ENCODE data around the gene SLC12A5.

The SLC12A5 gene

GRCh38 chr20:46020555-46020954 lies 8.5 kb upstream of the SLC12A5 start:
- H3K27me3 ChIP-seq (ENCODE audit: control insufficient read depth, insufficient read depth, low read length), result peaks cover 35% of the 10 kb centered on the region
- no peak overlapping the region for H3K9ac ChIP-seq (ENCODE audit: low read depth, low read length)
- H3K4me1 ChIP-seq (ENCODE audit: control insufficient read depth, insufficient read depth, low read length), result peaks cover 3% of the 10 kb centered on the region
- H3K36me3 ChIP-seq (ENCODE audit: control insufficient read depth, insufficient read depth, low read length), result peaks cover 3% of the 10 kb centered on the region
- H3K4me3 ChIP-seq (ENCODE audit: low read depth, low read length), result no peak overlapping the region
- no peaks in the 10 kb centered on the region for H3K9me3 ChIP-seq (ENCODE audit: control insufficient read depth, insufficient read depth, low read length)

DNA sequence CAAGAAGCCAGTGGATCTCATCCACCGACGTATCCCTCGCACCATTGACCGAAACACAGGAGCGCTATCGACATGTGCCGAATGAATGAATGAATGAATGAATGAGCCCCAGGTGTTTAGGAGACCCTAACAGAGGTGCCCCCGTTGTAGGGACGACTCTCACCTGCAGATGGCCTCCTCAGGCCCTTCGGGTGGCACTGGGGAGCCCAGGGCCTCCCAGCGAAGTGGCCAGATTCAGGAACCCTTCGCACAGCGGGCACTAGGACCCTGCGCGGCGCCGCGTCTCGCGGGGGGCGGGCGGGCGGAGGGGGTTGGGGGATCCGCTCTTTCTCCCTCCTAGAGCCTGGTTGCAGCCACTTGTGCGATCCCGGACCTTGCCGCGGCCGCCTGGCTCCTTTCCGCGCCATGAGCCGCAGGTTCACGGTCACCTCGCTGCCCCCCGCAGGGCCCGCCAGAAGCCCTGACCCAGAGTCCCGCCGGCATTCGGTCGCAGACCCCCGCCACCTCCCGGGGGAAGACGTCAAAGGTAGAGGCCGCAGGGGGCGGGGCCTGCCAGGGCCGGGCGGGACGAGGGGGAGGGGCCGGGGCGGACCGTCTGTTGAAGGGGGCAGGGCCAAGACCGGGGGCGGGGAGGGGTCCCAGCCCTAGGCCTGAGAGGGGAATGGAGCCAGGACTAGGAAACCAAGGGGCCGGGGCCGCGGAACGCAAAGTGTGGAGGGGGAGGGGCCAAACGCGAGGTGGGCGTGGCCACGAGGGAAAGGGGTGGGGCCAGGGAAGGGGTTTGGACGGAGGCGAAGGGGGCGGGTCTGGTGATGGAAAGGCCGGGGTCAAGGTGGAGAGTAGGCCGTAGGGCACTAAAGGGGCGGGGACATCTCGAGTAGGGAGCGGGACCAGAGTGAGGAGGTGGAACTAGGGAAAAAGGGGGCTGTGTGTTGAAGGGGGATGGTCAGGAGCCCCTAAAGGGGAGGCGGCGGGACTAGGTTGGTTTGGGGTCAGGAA lies 7.4 kb upstream of the SLC12A5 start:
- Histone ChIP-seq H3K9me3 (ENCODE audit: control insufficient read depth, insufficient read depth, low read length) (no peaks in the 10 kb centered on the region), H3K36me3 (ENCODE audit: control insufficient read depth, insufficient read depth, low read length) (no peaks in the 10 kb centered on the region), H3K4me1 (ENCODE audit: control insufficient read depth, insufficient read depth, low read length) (peaks cover 3% of the 10 kb centered on the region), H3K27me3 (ENCODE audit: control insufficient read depth, insufficient read depth, low read length) (peaks cover 46% of the 10 kb centered on the region), H3K4me3 (ENCODE audit: low read depth, low read length) (peak overlapping the region; percentile 91), H3K9ac (ENCODE audit: low read depth, low read length) (no peak overlapping the region)

DNA sequence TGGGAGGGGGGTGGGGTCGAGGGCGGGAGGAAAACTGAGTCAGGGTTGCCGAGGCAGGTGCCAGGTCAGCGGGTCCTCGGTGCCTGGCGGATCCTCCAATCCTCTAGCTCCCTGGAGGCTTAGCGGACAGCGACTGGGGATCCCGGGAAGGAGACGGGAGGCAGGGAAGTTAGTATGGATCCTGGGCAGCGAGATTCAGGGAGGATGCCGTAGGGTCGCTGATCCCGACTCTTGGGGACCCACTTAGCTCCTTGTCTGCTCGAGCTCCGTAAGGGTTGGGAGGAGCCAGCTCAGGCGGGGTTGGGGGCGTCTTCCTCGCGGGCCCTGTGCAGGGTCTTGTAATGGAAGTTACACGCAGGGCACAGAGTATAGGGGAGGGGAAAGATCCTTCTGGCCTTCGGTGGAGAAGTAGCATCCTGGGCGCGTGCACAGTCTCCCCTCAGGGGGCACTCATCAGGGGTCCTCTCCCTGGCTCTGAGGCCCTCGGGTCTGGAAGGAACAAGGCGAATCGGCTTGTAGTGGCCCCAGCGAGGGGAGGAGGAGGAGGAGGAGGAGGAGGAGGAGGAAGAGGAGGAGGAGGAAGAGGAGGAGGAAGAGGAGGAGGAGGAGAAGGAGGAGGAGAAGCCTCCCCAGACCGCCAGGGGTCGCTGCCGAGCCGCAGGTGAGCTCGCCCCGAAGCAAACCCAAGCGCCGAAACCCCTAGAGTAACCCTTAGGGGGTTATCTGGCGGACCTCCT lies 6.4 kb upstream of the SLC12A5 start:
- H3K27me3 ChIP-seq (ENCODE audit: control insufficient read depth, insufficient read depth, low read length), result peaks cover 55% of the 10 kb centered on the region
- H3K4me1 ChIP-seq (ENCODE audit: control insufficient read depth, insufficient read depth, low read length), result peaks cover 3% of the 10 kb centered on the region
- H3K4me3 ChIP-seq (ENCODE audit: low read depth, low read length), result peak overlapping the region; percentile 91
- H3K9ac ChIP-seq (ENCODE audit: low read depth, low read length), result no peak overlapping the region
- no peaks in the 10 kb centered on the region for H3K9me3 ChIP-seq (ENCODE audit: control insufficient read depth, insufficient read depth, low read length)
- H3K36me3 ChIP-seq (ENCODE audit: control insufficient read depth, insufficient read depth, low read length), result no peaks in the 10 kb centered on the region

GRCh38 chr20:46023148-46023484 lies 5.9 kb upstream of the SLC12A5 start:
- Histone ChIP-seq H3K9me3 (ENCODE audit: control insufficient read depth, insufficient read depth, low read length) (no peaks in the 10 kb centered on the region), H3K4me1 (ENCODE audit: control insufficient read depth, insufficient read depth, low read length) (peaks cover 3% of the 10 kb centered on the region), H3K9ac (ENCODE audit: low read depth, low read length) (no peak overlapping the region), H3K36me3 (ENCODE audit: control insufficient read depth, insufficient read depth, low read length) (no peaks in the 10 kb centered on the region), H3K27me3 (ENCODE audit: control insufficient read depth, insufficient read depth, low read length) (peaks cover 60% of the 10 kb centered on the region), H3K4me3 (ENCODE audit: low read depth, low read length) (no peak overlapping the region)

DNA sequence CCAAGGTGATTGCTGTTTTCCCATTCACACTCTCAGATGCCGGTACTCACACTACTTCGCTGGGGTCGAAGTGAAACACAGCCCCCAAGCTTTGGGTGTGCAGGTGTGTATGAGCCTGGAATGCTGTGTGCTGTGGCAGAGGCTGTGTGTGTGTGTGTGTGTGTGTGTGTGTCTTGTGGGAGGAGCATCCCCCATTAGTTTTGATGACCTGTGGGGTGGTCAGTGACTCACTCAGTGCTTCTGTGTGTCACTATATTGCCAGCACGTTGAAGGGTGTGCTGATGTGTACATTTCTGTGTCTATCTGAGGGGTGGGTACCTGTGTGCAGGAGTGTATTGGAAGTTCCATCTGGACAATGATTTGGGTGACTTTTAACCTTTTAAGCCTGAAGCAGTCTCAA lies 5.0 kb upstream of the SLC12A5 start:
- peaks cover 3% of the 10 kb centered on the region for H3K4me1 ChIP-seq (ENCODE audit: control insufficient read depth, insufficient read depth, low read length)
- peaks cover 69% of the 10 kb centered on the region for H3K27me3 ChIP-seq (ENCODE audit: control insufficient read depth, insufficient read depth, low read length)
- H3K9ac ChIP-seq (ENCODE audit: low read depth, low read length), result no peak overlapping the region
- no peak overlapping the region for H3K4me3 ChIP-seq (ENCODE audit: low read depth, low read length)
- H3K36me3 ChIP-seq (ENCODE audit: control insufficient read depth, insufficient read depth, low read length), result no peaks in the 10 kb centered on the region
- no peaks in the 10 kb centered on the region for H3K9me3 ChIP-seq (ENCODE audit: control insufficient read depth, insufficient read depth, low read length)

DNA sequence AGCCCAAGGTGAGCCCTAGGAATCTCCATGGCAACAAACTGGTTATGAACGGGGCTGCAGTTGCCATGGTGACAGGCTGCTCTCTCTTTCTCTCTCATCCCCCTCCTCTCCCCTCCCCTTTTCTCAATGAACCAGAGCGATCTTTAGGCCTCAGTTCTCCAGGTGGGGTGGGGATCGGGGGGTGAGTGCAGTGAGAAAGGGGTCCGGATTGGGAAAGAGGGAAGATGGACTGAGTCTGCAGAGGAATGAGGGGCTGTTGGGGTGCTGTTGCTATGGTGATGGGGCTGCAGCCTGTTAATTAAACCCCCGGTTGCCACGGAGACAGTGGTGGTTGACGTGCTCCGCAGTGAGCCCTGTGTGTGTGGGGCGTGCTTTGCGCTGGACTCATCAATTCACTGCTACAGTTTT lies 3.6 kb upstream of the SLC12A5 start:
- H3K27me3 ChIP-seq (ENCODE audit: control insufficient read depth, insufficient read depth, low read length), result peaks cover 77% of the 10 kb centered on the region
- H3K9ac ChIP-seq (ENCODE audit: low read depth, low read length), result no peak overlapping the region
- no peaks in the 10 kb centered on the region for H3K36me3 ChIP-seq (ENCODE audit: control insufficient read depth, insufficient read depth, low read length)
- H3K9me3 ChIP-seq (ENCODE audit: control insufficient read depth, insufficient read depth, low read length), result no peaks in the 10 kb centered on the region
- peaks cover 3% of the 10 kb centered on the region for H3K4me1 ChIP-seq (ENCODE audit: control insufficient read depth, insufficient read depth, low read length)
- H3K4me3 ChIP-seq (ENCODE audit: low read depth, low read length), result no peak overlapping the region

GRCh38 chr20:46027245-46027853 lies 1.7 kb upstream of the SLC12A5 start:
- Histone ChIP-seq H3K4me3 (ENCODE audit: low read depth, low read length) (no peak overlapping the region), H3K4me1 (ENCODE audit: control insufficient read depth, insufficient read depth, low read length) (peaks cover 2% of the 10 kb centered on the region), H3K9ac (ENCODE audit: low read depth, low read length) (no peak overlapping the region), H3K27me3 (ENCODE audit: control insufficient read depth, insufficient read depth, low read length) (peaks cover 89% of the 10 kb centered on the region), H3K36me3 (ENCODE audit: control insufficient read depth, insufficient read depth, low read length) (no peaks in the 10 kb centered on the region), H3K9me3 (ENCODE audit: control insufficient read depth, insufficient read depth, low read length) (no peaks in the 10 kb centered on the region)

GRCh38 chr20:46028110-46028509 lies 905 bp upstream of the SLC12A5 start:
- Histone ChIP-seq H3K4me3 (ENCODE audit: low read depth, low read length) (no peak overlapping the region), H3K27me3 (ENCODE audit: control insufficient read depth, insufficient read depth, low read length) (peaks cover 94% of the 10 kb centered on the region), H3K4me1 (ENCODE audit: control insufficient read depth, insufficient read depth, low read length) (peaks cover 2% of the 10 kb centered on the region), H3K9me3 (ENCODE audit: control insufficient read depth, insufficient read depth, low read length) (no peaks in the 10 kb centered on the region), H3K36me3 (ENCODE audit: control insufficient read depth, insufficient read depth, low read length) (no peaks in the 10 kb centered on the region), H3K9ac (ENCODE audit: low read depth, low read length) (no peak overlapping the region)

- Histone ChIP-seq H3K27me3 (ENCODE audit: control insufficient read depth, insufficient read depth, low read length) (peaks cover 94% of the 10 kb centered on the region), H3K9ac (ENCODE audit: low read depth, low read length) (no peak overlapping the region), H3K36me3 (ENCODE audit: control insufficient read depth, insufficient read depth, low read length) (no peaks in the 10 kb centered on the region), H3K9me3 (ENCODE audit: control insufficient read depth, insufficient read depth, low read length) (no peaks in the 10 kb centered on the region), H3K4me3 (ENCODE audit: low read depth, low read length) (peak overlapping the region; percentile 69), H3K4me1 (ENCODE audit: control insufficient read depth, insufficient read depth, low read length) (peaks cover 2% of the 10 kb centered on the region)
These were observed 1.4 kb downstream of the SLC12A5 start for GRCh38 chr20:46030284-46031013.

DNA sequence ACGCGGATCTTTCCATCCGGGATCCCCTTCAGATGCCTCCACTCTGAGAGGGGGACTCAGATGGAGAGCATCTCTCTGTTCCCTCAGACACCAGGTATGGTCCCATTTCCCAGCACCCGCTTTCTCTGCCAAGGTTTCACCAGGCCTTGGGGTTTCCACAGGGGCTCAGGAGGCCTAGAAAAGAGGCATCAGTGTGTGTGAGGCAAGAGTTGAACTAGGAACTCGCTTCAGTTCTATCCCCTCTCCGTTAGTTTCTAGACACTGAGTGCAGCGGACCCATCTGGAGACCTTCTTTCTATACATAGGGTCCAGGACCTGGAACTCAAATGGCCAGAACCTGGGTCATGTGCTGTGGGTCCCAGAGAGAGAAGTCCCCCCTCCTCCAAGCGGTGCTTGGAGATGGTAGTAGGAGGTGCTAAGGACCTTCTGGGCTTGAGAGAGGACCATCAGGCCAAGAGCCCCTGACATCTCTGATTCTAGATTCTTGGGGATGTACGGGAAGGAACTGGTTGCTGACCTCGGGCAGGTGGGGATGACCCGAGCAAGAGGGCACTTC lies 2.1 kb downstream of the SLC12A5 start:
- no peaks in the 10 kb centered on the region for H3K36me3 ChIP-seq (ENCODE audit: control insufficient read depth, insufficient read depth, low read length)
- H3K4me1 ChIP-seq (ENCODE audit: control insufficient read depth, insufficient read depth, low read length), result peaks cover 2% of the 10 kb centered on the region
- H3K27me3 ChIP-seq (ENCODE audit: control insufficient read depth, insufficient read depth, low read length), result peaks cover 93% of the 10 kb centered on the region
- H3K4me3 ChIP-seq (ENCODE audit: low read depth, low read length), result peak overlapping the region; percentile 69
- H3K9ac ChIP-seq (ENCODE audit: low read depth, low read length), result no peak overlapping the region
- H3K9me3 ChIP-seq (ENCODE audit: control insufficient read depth, insufficient read depth, low read length), result no peaks in the 10 kb centered on the region

DNA sequence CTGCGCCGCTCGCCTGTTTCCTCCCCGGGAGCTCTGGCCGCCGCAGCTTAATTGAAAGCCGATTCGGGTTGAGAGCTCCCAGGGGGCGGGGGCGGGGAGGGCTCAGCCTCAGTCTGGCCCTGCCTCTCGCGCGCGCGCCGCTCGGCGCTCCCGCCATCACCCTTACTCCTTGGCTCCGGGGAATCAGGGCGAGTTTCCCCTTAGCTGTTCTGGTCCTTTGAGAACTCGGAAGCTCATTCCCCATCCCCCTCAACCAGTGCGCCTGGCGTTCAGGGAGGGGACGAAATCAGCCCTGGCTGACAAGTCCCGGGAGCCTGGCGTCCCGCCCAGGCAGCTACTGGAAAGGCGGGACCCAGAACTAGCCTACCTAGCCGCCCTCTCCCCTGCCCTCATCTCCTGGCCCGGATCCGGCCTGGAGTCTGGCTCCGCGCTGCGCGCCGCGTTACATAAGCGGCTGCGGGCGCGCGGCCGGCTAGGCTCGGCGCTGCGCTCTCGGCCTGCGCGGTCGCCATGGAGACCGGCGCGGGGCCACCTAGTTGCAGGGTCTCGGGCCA lies 2.8 kb downstream of the SLC12A5 start:
- peak overlapping the region; percentile 69 for H3K4me3 ChIP-seq (ENCODE audit: low read depth, low read length)
- no peaks in the 10 kb centered on the region for H3K36me3 ChIP-seq (ENCODE audit: control insufficient read depth, insufficient read depth, low read length)
- H3K4me1 ChIP-seq (ENCODE audit: control insufficient read depth, insufficient read depth, low read length), result peaks cover 2% of the 10 kb centered on the region
- H3K9me3 ChIP-seq (ENCODE audit: control insufficient read depth, insufficient read depth, low read length), result no peaks in the 10 kb centered on the region
- H3K27me3 ChIP-seq (ENCODE audit: control insufficient read depth, insufficient read depth, low read length), result peaks cover 91% of the 10 kb centered on the region
- H3K9ac ChIP-seq (ENCODE audit: low read depth, low read length), result no peak overlapping the region

Data from iPS-15b (cell line).